Measurements from ENCODE around the gene APBA3. TPM values are rescaled to one million over a fixed set of nuclear protein-coding genes. Genes with fewer than 3 reads are reported as not detected.

Gene APBA3
- total and polyA plus RNA-seq, 3 donors from 2014 or later, result 12.0 to 48.3 (median 34.4) TPM

DNA sequence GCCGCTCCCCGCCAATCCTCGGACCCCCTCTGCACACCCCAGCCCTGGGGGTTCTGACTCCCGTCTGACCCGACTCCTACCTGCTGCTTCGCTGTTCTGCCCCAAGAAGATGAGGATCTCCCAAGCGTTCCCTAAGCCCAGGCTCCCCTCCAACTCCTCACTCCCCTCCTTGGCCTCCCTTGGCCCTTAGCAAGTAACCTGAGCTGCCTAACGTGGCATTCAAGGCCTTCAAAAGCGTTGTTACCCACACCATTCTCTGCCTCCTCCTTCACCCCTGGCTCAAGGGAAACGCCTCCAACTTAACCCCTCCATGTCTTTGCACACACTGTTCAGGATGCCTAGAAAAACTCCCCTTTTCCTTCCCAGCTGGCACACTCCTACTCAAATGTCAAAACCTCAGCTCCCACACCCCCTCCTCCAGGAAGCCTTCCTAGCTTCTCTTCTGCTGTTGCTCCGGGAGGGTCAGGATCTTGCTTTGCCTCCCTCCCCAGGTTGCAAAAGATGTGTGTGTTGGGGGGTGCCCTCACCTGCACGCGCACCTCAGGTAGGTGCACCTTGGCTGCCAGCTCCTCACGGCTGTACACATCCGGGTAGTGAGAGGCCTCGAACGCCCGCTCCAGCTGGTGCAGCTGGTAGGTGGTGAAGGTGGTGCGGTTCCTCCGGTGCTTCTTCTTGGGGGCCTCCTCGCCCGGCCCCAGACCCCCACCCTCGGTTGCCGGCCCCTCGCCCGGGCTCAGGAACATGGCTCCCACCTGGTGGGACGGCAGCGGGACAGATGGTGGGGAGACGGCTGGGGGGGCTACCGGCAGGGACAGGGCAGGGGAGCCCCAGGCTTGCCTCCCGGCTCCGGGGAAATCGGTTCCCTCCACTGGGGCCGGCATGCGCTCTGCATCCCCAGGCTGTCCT, 9.8 kb upstream of the APBA3 start:
- H3K36me3 ChIP-seq (ENCODE audit: low read depth, missing control alignments), result no peaks in the 10 kb centered on the region
- no peaks in the 10 kb centered on the region for H3K9me3 ChIP-seq
- intact Hi-C loops (cut with DNase I; ENCODE audit: low total_unique reads), result no loop called here
- TF ChIP-seq, protein P1, sequence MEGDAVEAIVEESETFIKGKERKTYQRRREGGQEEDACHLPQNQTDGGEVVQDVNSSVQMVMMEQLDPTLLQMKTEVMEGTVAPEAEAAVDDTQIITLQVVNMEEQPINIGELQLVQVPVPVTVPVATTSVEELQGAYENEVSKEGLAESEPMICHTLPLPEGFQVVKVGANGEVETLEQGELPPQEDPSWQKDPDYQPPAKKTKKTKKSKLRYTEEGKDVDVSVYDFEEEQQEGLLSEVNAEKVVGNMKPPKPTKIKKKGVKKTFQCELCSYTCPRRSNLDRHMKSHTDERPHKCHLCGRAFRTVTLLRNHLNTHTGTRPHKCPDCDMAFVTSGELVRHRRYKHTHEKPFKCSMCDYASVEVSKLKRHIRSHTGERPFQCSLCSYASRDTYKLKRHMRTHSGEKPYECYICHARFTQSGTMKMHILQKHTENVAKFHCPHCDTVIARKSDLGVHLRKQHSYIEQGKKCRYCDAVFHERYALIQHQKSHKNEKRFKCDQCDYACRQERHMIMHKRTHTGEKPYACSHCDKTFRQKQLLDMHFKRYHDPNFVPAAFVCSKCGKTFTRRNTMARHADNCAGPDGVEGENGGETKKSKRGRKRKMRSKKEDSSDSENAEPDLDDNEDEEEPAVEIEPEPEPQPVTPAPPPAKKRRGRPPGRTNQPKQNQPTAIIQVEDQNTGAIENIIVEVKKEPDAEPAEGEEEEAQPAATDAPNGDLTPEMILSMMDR (IDR thresholded peaks at IDR 0.05), result no peak
- no peak for TF ChIP-seq POLR2A (IDR thresholded peaks at IDR 0.05)
- H3K27ac ChIP-seq, result no peak overlapping the region
- WGBS, 2 donors, result 67 to 78% methylated on average over 22 to 34 of the region's 35 CpGs
- no peaks in the 10 kb centered on the region for H3K27me3 ChIP-seq
- DNase-seq, result no peak
- H3K4me1 ChIP-seq, result peaks cover 4% of the 10 kb centered on the region
- H3K4me3 ChIP-seq, result no peak overlapping the region

DNA sequence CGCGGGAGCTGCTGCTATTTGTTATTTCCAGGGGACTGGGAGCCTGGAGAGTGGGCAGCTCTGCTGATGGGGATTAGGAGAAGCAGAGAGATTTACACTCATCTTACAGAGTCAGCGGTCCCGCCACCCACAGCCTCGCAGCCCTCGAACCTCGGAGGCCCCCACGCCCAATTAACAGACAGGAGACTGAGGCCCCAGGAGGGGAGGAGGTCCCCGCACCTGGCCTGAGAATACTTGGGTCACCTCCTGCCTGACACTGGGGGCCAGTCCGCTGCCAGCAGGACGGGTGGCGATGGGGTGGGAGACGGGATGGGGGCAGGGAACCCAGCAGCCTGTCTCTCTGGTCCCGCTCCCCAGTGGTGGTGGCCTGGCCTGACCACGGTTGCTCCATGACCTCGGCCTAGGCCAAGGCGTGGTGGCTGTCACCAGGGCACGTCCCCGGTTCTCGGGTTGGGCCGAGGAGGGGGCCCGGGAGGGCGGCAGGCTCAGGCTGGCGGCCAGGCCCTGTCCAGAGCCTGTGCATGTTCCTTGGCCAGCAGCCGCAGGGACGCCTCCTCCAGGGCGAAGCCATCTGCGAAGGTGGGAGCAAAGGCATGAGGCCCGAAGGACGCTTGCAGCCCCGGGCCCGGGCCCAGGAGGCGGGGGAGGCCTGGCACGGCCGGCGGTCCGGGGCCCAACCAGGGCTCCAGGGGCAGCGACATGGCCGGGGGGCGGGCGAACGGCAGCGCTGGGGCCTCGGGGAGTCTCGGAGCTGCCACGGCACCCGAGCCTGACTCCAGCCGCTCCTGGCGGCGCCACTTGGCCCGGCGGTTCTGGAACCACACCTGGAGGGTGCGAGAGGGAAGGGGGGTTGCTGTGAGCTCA, 8.9 kb upstream of the APBA3 start:
- Histone ChIP-seq H3K27me3 (no peaks in the 10 kb centered on the region), H3K4me1 (peaks cover 4% of the 10 kb centered on the region), H3K4me3 (no peak overlapping the region), H3K36me3 (ENCODE audit: low read depth, missing control alignments) (no peaks in the 10 kb centered on the region), H3K27ac (no peak overlapping the region), H3K9me3 (no peaks in the 10 kb centered on the region)
- TF ChIP-seq, protein P1 (IDR thresholded peaks at IDR 0.05), result no peak
- no peak for TF ChIP-seq POLR2A (IDR thresholded peaks at IDR 0.05)
- 67 to 82% methylated on average over 12 to 38 of the region's 53 CpGs for WGBS, 2 donors
- intact Hi-C loops (cut with DNase I; ENCODE audit: low total_unique reads), result no loop called here
- DNase-seq, result no peak

DNA sequence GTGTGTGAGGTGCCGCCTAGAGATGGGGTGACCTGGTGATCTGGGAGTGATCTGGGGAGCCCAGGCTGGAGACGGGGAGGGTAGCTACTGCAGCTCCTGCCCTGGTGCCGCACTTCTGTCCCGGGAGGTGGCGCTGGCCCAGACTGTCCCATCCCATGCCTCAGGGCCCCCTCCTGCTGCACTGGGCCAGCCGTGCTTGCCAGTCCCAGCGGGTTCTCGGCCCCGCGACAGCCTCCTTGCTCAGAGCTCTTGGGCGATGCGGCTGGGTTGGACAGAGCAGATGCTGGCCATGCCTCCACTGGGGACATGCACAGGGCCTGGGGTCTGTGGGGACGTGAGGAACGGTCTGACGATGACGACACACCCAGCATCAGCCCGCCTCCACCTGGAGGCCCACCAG, 8.0 kb upstream of the APBA3 start:
- 85 to 88% methylated on average over 15 to 17 of the region's 17 CpGs for WGBS, 2 donors
- H3K4me3 ChIP-seq, result no peak overlapping the region
- H3K27ac ChIP-seq, result no peak overlapping the region
- no peaks in the 10 kb centered on the region for H3K36me3 ChIP-seq (ENCODE audit: low read depth, missing control alignments)
- no peak for DNase-seq
- TF ChIP-seq, protein P1 (IDR thresholded peaks at IDR 0.05), result no peak
- TF ChIP-seq POLR2A (IDR thresholded peaks at IDR 0.05), result no peak
- no peaks in the 10 kb centered on the region for H3K9me3 ChIP-seq
- H3K4me1 ChIP-seq, result peaks cover 4% of the 10 kb centered on the region
- intact Hi-C loops (cut with DNase I; ENCODE audit: low total_unique reads), result no loop called here
- H3K27me3 ChIP-seq, result no peaks in the 10 kb centered on the region

DNA sequence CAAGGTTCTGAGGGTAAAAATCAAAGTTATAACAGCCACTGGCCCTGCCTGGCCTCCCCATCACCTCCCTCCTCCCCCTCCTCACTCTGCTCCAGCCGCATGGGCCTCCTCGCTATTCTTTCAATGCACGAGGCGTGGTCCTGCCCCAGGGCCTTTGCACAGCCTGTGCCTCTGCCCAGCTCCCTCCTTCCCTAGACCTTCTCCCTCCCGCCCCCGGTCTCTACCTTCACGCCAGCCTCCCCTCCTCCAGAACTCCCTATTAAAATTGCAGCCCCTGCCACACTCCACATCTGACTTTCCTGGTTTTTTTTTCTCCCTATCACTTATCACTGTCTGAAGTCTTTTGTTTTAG, 7.2 kb upstream of the APBA3 start:
- Histone ChIP-seq H3K4me1 (peaks cover 4% of the 10 kb centered on the region), H3K36me3 (ENCODE audit: low read depth, missing control alignments) (no peaks in the 10 kb centered on the region), H3K9me3 (no peaks in the 10 kb centered on the region), H3K27me3 (no peaks in the 10 kb centered on the region), H3K27ac (no peak overlapping the region), H3K4me3 (no peak overlapping the region)
- WGBS, 2 donors, result 90 to 98% methylated on average over 7 of the region's 7 CpGs
- DNase-seq, result no peak
- intact Hi-C loops (cut with DNase I; ENCODE audit: low total_unique reads), result no loop called here
- TF ChIP-seq, protein P1 (IDR thresholded peaks at IDR 0.05), result no peak
- no peak for TF ChIP-seq POLR2A (IDR thresholded peaks at IDR 0.05)

Measured in testis (tissue), 3 donors.